GM18867 (cell line): ENCODE results near the gene STK11IP.

ENCODE experiments used
- ATAC-seq: cut with Tn5 transposase; IDR thresholded peaks from one replicate; pipeline ENCODE4 v1.9.1; 2021; ENCODE audit warnings: mild to moderate bottlenecking, moderate library complexity; ENCODE audit not compliant: unreplicated experiment

STK11IP gene

DNA sequence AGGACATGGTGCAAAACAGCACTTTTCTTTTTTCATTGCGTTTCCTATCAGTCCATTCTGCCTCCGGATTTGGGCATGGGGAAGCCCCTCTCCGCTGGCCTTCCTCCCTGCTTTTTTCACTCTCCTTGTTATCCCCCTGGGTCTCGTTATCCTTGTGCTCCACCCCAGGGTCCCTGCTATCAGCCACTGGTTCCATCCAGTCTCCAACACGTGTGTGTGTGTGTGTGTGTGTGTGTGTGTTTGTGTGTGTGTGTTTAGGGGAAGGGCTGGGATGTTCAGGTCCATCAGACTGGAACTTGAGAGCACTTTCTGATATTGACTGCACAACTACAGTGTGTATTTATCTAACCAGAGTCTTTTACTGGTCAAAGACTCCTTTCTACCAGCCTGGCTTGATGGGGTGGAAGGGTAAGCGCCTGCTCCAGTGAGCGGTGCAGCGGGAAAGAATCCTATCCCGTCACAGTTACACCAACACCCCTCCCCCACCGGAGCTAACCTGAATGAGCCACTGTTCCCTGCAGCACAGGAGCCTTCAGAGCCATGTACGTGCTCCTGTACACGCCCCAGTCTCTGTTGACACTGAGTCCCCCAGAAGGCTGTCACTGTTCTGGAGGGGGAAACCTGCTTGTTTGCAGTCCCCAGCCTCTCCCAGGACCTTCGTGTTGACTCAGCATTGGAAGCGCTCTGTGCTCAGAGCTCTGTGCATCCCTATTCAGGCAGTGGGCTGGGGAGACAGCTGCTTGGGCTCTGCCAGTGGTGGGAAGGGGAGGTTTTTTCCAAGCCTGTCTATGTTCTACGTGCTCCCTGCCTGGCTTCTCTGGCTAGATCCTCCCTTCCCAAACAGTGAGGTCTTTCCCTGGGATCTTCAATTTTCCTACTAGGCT is 20.9 kb upstream of the STK11IP start:
- ATAC-seq = no peak

DNA sequence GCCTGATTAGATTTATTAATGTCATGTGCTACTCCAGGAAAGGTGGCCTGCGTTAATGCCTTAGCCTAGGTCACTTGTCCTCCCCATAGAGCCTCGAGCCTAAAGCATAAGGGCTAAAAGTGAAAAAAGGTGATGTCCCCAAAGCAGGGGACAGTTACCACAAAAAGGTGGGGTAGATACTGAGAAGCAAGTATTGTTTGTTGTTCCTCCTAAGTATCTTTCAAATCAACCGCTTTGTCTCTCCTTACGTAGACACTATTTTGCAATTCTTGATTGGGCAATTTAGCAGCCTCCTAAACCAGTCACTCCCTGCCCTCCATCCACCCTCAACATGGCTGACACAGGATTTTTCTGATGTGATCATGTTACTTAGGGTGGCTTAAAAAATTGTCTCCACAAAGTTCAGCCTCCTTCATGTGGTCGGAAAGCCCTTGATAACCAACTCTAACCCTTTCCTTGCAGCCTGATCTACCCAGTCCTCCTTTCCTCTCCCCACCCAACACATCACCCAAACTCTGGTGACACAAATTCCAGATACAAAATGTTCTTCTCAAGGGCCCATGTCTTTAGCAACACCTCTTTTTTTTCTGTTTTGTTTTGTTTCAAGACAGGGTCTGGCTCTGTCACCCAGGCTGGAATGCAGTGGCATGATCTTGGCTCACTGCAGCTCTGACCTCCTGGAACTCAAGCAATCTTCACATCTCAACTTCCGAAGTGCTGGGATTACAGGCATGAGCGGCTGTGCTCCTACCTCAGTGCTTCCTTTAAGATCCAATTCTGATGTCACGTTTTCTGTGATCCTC is 18.6 kb upstream of the STK11IP start:
- no peak for ATAC-seq

GRCh38 chr2:219581346-219581745 is 16.3 kb upstream of the STK11IP start:
- ATAC-seq = no peak

DNA sequence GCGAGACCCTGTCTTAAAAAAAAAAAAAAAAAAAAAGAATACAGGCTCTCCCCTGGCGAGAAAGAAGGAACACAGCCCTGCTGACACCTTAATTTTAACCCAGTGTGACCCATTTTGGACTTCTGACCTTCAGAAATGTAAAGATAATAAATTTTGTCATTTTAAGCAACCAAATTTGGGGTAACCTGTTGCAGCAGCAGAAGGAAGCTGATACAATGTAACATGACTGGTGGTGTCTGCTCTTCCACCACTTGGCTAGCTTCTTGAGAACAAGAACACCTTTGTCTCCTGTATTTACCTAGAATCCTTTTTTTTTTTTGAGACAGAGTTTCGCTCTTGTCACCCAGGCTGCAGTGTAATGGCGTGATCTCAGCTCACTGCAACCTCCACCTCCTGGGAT is 6.6 kb upstream of the STK11IP start:
- ATAC-seq = no peak

DNA sequence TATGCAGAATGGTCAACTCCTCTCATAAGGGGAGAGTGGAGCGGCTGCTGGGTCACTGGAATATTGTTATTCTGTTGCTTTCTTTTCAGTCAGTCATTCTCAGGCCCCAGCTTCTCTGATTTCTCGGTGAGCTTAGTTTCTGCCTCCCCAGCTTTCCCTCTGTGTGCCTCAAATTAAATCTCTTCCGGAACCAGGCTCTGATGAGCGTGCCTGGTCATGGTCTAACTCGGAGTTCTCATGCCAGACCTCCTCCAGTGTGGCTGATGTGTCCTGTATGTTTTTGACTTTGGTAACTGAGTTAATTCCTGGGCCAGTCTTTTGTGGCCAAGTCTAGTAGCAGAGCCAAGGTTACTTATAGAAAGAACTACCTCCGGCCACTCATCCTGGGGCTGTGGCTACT is 4.9 kb upstream of the STK11IP start:
- no peak for ATAC-seq

DNA sequence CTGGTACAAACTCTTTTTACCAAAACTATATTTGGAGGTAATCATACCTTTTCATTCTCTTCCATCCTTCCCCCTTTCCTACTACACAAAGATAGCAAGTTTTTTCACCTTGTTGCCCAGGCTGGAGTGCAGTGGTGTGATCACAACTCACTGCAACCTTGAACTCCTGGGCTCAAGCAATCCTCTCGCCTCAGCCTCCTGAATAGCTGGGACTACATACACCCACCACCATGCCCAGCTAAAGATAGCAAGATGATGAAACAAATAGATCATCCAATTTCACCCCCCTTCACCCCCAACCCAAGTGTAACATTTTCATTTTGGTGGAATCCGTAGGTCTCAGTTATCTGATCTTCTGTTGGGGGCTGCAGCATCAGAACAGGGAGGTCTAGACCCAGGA is 4.5 kb upstream of the STK11IP start:
- no peak for ATAC-seq

DNA sequence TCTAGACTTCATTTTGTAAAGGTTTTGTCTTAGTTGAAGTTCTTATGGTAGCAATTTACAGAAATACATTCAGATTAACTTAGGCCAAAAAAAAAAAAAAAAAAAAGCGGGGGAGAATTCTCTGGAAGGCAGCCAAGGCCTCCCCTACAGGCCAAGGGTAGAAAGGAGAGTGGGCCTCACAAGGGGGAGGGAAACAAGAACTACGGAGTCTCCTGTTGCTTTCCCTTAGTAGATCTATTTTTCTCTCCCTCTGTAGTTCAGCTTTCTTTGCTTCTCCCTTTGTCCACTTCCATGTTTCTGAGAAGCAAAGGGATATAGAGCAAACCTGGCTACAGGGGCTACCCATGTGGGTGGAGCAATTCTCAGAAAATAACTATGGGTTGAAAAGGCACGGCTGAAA is 2.4 kb upstream of the STK11IP start:
- ATAC-seq = no peak

GRCh38 chr2:219596954-219597551 is 604 bp upstream of the STK11IP start:
- ATAC-seq = no peak

DNA sequence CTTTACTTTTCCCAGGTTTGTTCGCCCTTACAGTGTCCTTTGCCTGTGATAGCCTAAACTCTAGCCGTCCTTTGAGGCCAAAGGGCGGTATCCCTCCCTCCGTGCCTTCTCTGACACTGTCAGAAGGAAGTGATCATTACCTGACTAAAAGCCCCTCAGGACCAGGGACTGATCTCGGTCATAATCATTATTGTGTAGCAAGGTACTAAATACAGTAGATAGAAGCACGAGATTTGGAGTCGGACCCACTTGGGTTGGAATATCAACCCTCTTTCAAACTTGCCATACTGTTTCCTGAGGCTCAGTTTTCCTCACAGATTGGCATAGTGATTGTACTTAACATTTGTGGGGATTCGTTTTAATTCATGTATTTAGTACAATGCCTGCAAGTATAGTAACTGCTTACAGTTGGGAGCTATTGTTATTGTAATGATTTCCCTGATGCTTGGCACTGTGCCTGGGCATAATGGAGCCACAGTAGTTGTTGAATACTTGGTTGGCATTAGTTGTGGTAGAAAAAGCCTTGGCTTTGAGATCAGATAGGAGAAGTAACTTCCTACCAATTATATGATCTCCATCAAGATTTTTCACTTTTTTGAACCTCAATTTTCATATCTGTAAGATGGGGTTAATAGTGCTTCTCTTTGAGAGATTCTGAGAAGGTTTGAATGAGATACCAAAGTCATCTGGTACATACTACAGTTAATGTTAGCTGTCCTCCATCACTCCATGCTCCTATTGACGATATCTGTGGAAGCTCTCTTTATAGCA is 836 bp downstream of the STK11IP start:
- ATAC-seq = no peak

DNA sequence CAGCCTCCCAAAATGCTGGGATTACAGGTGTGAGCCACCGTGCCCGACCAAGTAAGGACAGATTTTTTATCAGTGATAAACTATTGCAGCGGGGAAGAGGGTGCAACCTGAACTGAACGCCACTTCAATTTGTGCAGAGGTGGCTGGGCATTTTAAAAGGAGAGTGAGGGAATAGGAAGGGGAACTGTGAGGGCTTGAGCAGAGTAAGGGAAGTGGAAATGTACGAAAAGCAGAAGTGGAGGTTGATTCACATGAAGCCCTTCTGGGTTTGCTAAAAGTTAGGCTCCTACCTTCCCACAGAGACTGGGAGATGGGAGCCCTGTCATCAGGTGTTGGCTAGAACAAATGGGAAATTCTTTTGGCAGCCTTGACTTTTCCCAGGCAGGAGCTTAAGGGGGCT is 6.1 kb downstream of the STK11IP start:
- ATAC-seq = no peak

- ATAC-seq = no peak
These were observed 7.9 kb downstream of the STK11IP start for GRCh38 chr2:219605607-219605954.

- ATAC-seq = no peak
These were observed 10.3 kb downstream of the STK11IP start for GRCh38 chr2:219607931-219608330.

DNA sequence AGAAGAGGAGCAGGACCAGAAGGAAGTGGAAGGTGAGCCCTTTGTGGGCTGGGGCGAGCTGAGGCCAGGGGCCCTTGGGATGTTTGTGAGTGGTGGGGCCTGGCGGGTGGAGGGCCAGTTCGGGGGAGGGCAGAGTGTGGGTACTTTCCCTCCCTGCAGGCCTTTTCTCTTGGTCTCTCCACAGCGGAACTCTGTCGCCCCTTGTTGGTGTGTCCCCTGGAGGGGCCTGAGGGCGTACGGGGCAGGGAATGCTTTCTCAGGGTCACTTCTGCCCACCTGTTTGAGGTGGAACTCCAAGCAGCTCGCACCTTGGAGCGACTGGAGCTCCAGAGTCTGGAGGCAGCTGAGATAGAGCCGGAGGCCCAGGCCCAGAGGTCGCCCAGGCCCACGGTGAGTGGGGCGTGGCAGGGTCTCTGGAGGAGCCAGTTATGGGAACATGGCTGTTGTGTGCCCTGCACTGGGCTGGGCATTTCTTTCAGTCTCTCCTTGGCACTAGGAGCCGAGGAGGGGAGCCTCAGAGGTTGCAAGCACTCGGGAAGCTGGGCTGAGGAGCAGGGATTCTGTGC is 10.8 kb downstream of the STK11IP start:
- no peak for ATAC-seq

- ATAC-seq = no peak
These were observed 11.6 kb downstream of the STK11IP start for GRCh38 chr2:219609149-219609750.

- ATAC-seq = no peak
These were observed 13.6 kb downstream of the STK11IP start for GRCh38 chr2:219611306-219611705.

DNA sequence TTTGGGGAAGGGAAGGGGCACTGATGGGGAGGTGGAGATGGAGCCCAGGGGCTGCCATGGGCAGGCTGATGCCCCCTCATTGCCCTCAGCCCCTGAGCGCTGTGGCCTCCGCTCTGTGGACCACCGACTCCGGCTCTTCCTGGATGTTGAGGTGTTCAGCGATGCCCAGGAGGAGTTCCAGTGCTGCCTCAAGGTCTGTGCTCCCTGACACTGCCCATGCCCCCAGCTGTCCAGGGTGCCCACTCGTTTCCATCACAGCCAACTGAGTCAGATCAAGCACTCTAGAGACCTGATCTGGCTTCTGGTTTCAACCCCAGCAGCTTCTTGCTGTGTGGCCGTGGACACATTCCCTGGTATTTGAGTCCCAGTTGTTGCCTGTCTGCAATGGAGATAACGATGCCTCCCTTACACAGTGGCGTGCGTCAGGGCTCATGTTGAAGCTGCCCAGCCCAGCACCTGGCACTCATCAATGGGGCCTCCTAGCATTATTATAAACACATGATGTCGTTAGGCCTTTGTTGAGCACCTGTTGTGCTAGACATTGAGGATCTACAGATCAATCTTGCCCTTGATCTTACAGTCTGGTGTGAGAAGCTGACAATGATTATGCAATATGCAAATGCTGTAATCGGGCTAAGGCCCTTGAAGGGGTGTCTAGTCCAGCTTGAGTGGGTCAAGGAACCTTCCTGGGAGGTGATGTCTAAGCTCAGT is 14.4 kb downstream of the STK11IP start:
- no peak for ATAC-seq

DNA sequence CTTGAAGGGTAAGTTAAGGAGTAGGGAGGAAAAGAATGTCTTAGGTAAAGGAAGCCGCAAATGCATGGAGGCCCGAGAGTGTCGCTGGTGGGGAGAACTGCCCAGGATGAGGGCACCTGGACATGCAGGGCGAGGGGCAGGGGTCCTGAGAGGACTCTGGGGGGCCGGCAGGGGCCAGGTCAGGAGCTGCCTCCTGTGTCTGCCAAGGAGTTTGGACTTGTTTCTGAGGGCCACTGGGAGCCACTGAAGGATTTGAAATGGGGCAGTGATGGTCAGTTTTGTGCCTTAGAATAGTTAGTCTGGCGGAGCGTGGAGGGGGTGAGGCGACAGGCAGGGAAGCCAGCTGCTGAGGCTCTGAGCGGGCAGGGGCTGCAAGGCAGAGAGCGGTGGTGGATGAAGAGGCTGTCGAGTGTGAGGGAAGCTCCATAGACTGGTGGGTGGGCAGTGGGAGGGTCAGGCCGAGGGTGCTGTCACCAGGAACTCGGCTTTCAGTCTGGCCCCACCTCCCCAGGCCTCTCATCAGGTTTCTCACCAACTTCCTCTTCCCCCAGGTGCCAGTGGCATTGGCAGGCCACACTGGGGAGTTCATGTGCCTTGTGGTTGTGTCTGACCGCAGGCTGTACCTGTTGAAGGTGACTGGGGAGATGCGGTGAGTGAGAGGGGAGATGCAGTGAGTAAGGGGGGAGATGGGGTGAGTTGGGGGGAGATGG is 15.1 kb downstream of the STK11IP start:
- ATAC-seq = no peak

GRCh38 chr2:219613461-219614070 is 15.9 kb downstream of the STK11IP start:
- ATAC-seq = no peak
